RWPE1 (cell line): ENCODE results near the gene EYS.

Experiments used
- CTCF ChIA-PET: fragments of 350-600 bp; sonication (Branson Sonifier 250); formaldehyde crosslinking; extraction: SDS; loops from one replicate; lab custom pipeline; 2021; lab: Yijun Ruan, JAX
- POLR2A ChIA-PET: fragments of 400-600 bp; formaldehyde crosslinking; extraction: SDS; loops from one replicate; lab custom pipeline; 2020; ENCODE audit warnings: antibody characterized with exemption; ENCODE audit not compliant: low non-redundant PET; lab: Yijun Ruan, JAX
- DNase-seq: peaks from one replicate; pipeline ENCODE4 v3.0.0; 2012; ENCODE audit warnings: low spot score
- H3K27ac ChIP-seq: fragments of 450-650 bp; 2 replicates; pipeline ENCODE4 v1.5.1; 2017
- TF ChIP-seq, protein P1 (sequence below): fragments of 450-650 bp; conservative IDR thresholded peaks from 2 replicates; pipeline ENCODE4 v1.5.1; 2017; ENCODE audit warnings: low read depth, mild to moderate bottlenecking

Gene EYS

DNA sequence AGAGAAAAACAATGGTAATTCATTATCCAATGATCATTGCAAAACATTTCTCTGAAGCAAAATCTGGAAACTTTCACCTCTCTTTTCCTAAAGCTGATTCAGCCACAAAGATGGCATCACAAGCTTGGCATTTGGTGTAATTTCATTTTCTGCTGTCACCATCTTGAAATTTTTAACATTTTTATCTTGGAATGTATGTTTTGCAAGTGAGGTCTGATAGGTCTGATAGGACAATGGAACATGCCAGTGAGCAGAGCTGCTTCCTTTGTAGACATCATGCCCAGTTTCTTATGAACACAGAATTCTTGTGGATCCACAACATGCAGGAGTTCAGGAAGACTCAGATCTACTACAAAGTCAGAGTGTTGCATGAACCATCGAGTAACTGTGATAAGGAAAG is 969.6 kb downstream of the EYS start:
- CTCF ChIA-PET: no interaction called here
- TF ChIP-seq, protein P1, sequence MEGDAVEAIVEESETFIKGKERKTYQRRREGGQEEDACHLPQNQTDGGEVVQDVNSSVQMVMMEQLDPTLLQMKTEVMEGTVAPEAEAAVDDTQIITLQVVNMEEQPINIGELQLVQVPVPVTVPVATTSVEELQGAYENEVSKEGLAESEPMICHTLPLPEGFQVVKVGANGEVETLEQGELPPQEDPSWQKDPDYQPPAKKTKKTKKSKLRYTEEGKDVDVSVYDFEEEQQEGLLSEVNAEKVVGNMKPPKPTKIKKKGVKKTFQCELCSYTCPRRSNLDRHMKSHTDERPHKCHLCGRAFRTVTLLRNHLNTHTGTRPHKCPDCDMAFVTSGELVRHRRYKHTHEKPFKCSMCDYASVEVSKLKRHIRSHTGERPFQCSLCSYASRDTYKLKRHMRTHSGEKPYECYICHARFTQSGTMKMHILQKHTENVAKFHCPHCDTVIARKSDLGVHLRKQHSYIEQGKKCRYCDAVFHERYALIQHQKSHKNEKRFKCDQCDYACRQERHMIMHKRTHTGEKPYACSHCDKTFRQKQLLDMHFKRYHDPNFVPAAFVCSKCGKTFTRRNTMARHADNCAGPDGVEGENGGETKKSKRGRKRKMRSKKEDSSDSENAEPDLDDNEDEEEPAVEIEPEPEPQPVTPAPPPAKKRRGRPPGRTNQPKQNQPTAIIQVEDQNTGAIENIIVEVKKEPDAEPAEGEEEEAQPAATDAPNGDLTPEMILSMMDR: no peak
- POLR2A ChIA-PET: no interaction called here

DNA sequence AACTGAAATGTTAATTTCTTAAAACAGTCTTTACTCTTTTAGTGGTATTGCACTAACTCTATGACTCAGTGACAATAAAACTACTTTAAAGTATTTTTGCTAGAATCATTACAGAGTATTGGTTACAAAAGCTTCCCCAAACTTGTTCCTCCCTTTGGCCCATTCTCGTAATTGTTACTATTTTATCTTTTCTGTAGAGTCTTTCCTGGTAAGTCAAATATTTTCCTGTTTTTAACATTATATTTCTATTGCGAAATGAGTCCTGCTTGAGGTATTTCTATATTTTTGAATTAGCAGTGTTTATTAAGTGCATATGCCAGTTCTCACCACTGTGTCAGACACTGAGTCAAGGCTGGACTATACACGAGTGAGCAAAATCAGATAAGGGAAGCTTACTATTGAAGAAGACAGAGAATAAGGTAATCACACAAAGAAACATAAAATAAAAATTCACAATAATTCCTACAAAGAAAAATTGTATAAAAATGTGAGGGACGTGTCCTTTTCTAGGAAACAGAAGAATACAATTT is 970.5 kb downstream of the EYS start:
- H3K27ac ChIP-seq: no peak overlapping the region
- ChIA-PET POLR2A (no interaction called here), CTCF (no interaction called here)
- TF ChIP-seq, protein P1: no peak
- DNase-seq: no peak

More for the DNA sequence above, 969.6 kb downstream of the EYS start:
- H3K27ac ChIP-seq: no peak overlapping the region
- no peak for DNase-seq

DNA sequence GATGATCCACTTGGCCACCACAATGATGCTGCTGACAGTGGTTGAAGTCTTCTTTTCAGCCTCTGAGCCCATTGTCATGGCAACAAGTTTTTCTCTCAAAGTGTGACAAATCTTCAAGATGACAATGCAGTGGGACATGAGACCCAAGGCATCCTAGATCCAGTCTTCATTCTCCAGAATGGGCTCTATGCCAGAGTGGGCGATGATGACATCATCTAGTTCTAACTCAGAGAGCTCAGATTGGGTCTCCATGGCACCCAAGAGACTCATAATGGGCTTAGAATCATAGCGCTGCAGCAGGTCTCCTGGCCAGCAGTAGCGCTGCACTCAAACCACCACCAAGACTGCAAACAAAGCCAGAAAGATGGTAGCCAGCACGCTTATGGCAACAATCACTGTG is 973.6 kb downstream of the EYS start:
- DNase-seq: no peak
- ChIA-PET CTCF (no interaction called here), POLR2A (no interaction called here)
- TF ChIP-seq, protein P1: no peak
- no peak overlapping the region for H3K27ac ChIP-seq

DNA sequence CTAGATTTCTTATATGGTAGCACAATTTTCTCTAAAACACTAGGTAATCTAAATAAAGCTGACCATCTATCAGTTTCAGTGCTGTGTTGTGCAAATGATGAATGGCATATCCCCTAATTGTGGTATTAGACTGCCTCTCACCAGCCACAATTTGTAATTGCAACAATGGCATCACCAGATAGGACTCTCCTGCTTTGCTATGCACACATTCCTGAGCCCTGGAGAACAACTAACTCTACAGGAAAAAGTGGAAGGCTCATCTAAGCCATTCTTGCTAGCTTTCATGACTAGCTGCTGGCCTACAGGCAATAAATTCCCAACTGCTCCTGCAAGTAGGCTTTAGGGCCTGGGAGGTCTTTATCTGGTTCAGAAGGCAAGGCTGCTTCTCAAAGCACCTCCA is 974.1 kb downstream of the EYS start:
- no peak overlapping the region for H3K27ac ChIP-seq
- TF ChIP-seq, protein P1: no peak
- peak; percentile 1 for DNase-seq
- ChIA-PET CTCF (no interaction called here), POLR2A (no interaction called here)

DNA sequence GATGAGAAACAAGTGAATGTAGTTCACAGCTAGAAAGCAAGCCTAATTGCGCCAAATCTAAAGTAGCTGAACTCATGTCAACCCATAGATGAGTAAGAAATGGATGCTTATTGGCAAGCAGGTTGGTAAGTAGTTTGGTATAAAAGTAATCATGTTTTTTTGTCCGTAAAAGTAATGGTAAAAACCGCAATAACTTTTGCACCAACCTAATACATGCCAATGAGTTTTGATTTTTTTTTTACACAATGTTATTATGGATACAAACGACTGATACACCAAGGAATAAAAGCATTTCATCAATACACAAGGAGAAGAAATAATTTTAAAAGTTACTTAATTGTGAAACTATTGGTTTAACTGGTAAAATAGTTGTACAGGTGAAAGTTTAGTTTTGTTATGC is 977.5 kb downstream of the EYS start:
- ChIA-PET POLR2A (no interaction called here), CTCF (no interaction called here)
- TF ChIP-seq, protein P1: no peak
- no peak overlapping the region for H3K27ac ChIP-seq
- no peak for DNase-seq

DNA sequence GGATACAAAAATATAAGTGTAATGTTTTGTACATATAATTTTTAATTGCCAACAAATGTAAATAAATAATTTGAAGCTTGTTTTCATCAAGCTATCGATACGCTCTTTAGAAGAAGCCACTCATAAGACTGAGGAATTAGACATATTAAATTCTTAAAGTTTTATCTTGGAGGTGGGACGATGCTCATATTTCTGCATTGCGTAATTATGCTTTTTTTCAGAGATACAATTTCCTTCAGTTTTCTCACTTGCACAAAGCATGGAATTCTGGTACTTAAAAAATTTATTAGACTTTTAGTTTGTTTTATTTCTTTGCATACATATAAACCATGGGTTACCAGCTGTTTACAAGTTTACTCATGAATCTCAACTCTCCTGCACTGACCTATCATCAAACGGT is 980.0 kb downstream of the EYS start:
- DNase-seq: no peak
- H3K27ac ChIP-seq: no peak overlapping the region
- POLR2A ChIA-PET: no interaction called here
- TF ChIP-seq, protein P1: no peak
- CTCF ChIA-PET: no interaction called here
